NCI-H2196 treated with DMSO at 0.1 percent for 48 hours (cell line): ENCODE results near the gene FHIT.
A peak's percentile ranks its signal among the peaks of the same experiment; 100 is the strongest.

ENCODE experiments used
- DNase-seq: peaks from one replicate; lab custom pipeline; 2025; ENCODE audit not compliant: unreplicated experiment; lab: John Stamatoyannopoulos, UW

FHIT gene

DNA sequence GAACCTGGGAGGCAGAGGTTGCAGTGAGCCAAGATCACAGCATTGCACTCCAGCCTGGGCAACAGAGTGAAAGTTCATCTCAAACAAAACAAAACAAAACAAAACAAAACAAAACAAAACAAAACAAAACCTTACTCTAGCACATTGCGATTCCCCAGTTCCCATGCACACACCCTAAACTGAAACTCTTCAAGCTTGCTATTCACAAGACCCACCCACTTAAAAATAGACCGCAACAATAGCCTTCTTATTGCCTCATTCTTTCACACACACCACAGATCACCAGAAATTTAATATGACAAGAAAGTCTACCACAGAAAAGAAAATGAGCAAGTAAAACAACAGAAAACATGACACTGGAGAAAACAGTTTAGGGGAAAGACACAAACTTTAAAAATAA, 598.4 kb downstream of the FHIT start:
- DNase-seq: no peak

DNA sequence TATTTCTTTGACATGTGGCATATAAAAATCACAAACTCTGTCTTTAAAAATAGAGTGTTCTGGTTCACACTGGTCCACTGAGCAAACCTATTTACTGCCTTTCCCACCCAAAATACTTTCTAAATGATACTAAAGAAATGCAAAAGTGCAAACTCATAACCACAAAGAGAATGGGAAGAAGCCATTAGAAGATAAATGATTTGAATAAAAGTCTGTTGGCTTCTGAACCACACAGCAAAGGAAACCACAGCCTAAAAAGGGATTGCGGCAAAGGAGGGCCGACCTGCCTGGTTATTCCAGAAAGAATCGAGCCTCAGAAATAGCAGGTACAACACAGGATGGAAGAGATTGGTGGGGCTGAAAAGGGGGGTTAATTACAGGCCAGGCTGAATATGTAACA, 599.5 kb downstream of the FHIT start:
- DNase-seq: no peak

DNA sequence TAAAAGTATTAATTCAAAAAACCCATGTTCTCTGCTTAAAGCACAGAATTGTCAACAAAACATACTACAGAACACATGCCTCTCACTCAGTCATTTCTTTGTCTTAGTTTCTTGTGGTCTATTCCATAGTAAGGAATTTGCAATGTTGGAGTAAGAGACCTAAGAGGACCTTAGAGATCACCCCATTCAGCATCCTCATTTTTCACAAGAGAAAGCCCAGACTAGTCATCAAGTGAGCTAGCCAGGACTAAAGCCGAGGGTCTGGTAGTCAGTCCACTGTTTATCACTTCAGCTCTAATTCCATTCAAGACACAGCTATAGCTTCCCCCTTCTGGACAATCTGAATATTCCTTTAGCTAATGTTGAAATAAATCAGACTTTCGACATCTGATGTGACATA, 601.1 kb downstream of the FHIT start:
- no peak for DNase-seq

DNA sequence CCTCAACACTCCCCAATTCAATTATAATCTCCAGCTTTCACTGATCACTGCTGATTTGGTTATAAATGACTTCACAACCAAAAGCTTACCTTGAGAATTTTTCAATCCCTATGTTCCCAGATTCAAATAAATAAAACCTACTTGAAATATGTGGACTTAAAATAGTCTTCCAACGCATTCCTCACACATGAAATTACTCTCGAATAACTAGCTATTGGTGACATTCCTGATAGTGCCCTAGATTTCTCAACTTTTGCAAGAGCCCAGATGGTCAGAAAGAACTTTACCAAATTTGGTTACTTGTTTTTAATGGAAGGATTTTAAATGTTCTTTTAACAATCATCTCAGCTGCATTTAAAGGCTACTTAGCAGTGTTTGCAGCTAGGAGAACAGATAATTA, 605.5 kb downstream of the FHIT start:
- no peak for DNase-seq

DNA sequence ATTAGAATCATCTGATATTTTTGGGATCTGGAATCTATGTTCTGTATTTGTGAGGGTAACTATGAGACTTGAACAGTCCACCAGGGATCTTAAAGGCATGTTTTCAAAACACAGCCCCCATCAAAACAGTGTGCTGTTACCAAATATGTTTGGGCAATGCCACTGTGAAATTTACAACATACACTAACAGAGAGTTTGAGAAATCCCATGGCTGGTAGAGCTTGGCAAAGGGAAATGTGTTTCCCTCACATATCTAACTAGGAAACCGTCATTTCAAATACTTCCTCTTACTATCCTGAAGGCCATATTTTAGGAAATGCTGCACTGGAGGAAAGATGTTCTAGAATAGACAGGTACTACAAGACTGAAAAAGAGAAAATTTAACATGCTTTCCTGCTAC, 607.4 kb downstream of the FHIT start:
- DNase-seq: no peak

DNA sequence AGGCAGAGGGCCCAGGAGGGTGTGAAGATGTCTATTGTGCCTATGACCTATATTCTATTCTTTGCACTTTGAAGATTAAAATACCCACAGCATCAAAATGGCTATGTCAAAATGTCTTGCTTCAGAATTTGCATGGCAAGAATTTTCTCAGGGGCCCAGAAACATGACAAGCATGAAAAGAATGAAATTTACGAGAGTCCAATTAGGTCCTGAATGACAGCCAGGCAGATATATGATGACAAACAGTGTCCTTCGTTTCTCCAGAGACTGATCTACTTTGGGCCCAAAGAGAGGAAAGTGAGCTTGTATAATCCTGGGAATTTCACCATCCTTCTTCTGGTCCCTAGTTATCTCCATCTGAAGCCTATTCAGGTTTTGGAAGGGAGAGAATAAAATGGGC, 609.9 kb downstream of the FHIT start:
- no peak for DNase-seq

DNA sequence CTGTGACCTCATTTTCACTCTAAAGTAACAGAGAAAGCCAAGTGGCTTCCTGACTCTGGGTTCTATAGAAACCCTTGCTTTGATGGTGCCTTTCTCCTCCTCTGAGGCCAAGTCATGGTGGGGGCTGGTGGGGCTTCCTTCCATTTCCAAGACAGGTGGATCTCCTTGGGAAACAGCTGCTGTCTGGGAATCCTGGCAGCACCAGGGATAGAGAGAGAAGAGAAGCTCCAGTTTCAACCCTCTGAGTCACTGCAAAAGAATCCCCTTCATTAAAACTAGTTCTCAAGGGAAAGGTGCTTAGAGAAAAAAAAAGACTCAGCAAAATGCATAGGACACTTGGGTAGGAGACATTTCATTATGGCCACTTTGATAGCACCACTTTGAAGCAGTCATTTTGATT, 614.4 kb downstream of the FHIT start:
- no peak for DNase-seq

DNA sequence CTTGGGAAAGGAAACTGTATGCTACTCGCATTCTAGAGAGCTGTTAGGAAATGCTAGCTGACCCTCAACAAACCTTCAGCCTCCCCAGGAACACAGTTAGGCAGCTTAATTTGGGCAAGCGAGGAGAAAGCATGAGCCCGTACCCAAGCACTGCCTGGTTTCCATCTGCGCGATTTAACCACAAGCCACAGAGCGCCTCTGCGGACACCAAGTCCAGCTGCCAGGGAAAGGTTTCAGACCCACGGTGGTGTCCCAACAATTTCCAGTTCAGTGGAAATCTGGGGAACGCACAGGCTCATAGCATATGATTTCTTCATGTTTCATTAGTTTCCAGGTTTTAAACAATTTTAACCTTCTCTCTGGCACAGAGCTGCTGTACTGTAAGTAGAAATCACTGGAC, 617.6 kb downstream of the FHIT start:
- DNase-seq: no peak

DNA sequence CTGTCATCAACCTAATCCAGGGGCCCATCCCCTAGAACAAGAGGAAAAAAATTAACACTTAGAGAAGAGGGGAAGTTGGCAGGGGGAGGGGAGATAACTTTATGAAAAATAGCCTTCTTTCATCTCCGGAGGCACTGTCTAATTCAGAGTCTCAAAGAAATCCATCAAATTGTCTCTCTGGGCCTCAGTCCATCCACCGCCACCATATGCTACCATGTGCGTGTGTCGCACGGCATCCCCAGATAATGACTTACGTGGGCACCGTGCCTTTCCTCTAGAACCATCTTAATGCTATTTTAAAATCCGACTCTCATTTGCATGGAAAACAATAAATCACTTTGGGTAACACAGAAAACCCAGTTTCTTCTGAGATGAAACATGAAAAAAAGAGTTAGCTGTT, 619.7 kb downstream of the FHIT start:
- DNase-seq: no peak

DNA sequence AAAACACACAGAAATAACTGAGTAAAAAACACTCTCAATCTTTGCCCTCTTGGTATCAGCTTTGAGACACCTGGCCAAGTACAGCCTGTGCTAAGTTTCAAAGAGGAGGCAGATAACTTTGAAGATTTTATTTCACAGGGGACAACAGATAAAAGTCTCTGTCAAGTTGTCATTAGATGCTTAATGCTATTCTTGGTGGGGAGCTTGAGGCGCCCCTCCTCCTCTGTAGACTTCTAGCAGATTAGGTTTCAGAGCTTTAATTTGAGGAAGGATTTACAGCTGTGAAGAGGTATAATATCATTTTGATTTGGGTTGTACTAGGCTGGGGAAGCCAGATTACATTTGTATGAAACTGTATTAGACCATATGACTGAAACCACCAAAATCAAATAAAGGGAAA, 620.3 kb downstream of the FHIT start:
- no peak for DNase-seq

DNA sequence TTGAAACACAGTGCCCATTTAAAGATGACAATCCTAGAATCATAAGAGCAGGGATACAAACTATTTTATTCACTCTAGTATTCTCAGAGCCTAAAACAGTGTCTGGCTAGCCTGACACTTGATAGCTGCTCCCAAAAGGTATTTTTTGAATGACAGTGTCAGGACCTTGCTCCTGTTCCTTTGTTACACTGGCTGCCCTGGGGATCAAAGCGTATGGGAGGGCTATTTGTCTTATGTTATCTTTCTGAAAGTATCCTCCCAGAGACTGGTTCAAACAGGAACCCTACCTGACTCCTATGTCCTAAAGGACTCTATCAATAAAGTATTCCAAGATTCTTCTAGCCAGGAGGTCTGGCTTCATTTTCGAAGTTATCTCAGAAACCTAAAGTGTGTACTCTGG, 621.4 kb downstream of the FHIT start:
- no peak for DNase-seq

DNA sequence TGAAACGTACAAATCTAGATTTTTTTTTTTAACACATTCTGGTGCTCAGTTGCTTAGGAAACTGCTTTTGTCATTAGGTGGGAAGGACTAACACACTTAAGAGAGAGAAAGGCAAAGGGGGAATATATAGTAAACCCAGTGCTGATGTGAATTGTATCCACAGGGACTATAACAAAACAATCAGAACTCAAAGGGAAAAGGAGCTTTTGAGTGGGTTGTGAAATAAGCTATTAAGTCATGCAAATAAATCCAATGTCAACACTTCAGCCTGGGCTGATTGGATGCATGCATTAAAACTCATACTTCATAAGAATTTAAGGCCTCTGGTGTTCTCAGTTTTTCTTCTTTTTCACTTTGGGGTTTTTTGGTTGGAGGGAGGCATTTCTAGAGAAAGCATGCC, 628.9 kb downstream of the FHIT start:
- no peak for DNase-seq

DNA sequence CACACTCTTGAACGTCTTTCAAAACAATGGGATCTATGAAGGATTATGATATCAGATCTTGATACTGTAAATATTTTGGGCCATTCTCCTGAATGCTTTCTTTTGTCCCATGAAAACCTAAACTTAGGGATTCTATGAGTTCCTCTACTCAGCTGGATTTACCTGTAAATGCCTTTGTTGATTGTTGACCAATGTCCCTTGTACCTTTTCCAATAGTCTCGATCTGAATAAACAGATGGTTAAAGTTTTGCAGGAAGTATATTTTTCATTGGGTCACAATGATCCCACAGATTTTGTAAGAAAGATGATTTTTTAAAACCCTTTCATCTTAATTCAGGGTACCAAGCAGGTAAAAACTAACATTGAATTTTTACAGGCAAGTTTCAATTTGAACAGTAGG, 634.1 kb downstream of the FHIT start:
- DNase-seq: no peak

DNA sequence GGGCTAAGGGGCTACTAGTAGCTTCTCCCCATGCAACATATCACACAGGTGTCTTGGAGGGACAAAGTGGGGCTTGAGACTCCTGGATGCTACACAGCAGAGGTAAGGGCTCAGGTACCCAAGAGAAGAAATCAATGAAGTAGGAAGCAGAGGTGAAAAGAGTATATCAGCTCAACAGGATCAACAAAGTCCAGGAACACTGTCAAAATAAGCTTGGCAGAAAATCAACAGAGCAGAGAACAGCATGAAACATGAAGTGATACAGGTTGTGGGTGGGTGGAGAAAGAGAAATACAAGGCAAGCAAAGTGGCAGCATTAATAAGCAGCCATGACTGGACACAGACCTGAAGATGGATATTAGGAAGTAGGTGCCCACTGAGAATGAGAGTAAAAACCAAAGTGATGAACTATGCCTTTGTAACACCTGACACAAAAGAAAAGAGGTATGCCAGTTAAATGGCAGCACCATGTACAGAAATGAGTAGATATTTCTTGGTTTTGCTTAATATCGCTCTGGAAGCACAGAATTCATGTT, 637.4 kb downstream of the FHIT start:
- no peak for DNase-seq

DNA sequence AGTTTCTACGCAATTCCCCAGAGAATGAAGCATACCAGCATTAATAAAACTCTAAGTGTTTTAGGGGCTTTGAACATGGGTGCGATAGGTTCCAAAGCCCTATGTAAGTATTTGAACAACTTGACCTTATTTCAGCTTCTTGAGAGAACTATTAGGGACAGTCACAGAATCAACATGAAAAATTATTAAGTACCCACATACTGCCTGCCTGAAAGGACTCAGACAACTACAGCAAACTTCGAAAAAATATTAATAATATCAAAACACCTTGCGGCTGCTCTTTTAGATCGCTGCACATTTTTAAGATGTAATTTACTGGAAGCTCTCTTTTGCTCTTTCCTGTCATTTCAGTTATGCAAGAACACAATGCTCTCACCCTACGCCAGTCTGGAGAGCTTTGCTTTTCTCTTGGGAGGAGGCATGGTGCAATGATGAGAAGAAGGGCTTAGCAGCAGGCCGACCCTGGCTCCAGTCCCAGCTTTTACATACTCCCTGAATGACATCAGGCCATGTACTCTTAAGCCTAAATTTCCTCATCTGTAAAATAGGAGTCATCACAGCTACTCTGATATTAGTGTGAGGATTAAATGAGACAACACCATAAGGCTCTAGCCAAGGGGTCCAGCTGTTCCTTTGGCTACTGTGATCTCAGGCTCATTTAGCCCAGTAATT, 640.7 kb downstream of the FHIT start:
- peak; percentile 35 for DNase-seq

DNA sequence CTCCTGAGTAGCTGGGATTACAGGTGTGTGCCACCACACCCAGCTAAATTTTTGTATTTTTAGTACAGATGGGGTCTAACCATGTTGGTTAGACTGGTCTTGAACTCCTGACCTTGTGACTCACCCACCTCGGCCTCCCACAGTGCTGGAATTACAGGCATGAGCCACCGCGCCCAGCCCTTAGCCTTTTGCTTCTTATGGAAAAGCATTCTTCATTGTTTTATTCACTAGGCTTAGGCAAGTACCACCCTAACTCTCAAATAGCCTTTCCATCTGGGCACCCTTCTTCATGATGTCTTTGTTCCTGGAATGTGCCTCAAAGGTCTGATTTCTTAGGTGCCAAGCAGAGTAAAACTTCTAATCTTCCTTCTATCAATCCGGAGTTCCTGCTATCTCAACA, 641.8 kb downstream of the FHIT start:
- no peak for DNase-seq

DNA sequence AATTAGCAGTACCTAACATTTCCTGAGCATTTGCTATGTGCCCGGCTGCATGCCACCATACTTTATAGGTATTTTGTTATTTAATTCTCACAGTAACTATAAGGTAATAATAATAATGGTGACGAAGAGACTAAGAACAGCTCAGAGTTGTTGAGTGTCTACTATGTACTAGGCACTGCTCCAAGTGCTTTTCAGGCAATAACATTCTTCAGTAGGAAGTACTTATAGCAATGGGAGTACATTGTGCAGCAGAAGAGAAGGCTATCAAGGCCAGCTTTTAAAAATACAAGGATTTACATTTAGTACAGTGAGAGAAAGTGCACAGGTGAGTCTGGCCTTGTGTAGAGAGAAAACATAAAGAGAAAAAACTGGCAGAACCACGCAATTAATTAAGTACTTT, 647.4 kb downstream of the FHIT start:
- DNase-seq: no peak

DNA sequence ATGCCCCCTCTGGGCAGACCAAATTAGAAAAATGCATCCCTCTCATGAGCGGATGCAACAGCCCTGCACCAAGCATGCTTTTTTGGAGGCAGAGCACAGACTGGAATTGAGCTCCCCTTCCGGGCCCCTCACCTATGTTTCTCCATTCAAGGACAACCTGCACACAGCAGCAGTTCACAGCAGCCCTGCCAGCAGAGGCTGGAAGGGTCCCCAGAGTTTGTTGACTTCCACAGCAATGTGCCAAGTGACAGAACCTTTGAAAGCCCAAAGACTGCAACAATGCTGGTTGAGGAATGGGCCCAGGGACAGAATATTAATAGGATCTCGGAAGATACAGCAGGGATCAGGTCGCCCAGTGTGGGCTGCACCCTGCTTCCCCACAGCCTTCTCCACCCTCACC, 650.4 kb downstream of the FHIT start:
- DNase-seq: no peak

DNA sequence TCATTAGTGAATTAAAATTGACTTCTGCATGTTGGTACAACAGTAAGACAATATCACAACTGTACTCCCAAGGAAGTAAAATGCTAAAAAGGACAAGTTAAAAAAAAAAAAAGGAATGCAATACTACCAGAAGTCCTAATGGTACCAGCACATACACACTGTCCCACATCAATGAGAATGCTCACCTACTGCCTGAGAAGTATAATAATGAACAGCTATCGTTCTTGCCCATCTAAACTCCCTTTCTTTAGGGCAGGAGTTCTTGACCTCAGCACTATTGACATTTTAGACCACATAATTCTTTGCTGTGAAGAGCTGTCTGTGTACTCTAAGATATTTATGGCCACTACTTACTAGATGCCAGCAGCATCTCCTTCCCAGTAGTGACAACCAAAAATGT, 651.7 kb downstream of the FHIT start:
- no peak for DNase-seq

DNA sequence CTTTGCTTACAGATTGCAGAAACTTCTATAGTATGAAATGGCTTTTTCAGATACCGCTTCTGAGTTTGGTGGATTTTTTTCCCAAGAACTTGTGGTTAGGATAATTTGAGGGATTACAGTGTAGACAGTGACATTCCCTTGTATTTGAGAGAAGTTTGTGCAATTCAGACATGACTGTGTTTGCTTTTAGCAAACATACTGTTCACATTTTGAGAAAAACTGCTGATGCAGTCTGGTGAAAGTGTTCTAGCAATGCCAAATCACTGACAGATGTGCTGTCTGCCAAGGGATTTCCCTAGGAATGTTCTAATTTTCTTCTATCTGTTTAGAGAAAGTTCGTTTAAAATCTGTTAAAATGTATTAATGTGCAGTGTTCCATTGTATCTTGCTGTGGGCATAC, 652.6 kb downstream of the FHIT start:
- DNase-seq: no peak

DNA sequence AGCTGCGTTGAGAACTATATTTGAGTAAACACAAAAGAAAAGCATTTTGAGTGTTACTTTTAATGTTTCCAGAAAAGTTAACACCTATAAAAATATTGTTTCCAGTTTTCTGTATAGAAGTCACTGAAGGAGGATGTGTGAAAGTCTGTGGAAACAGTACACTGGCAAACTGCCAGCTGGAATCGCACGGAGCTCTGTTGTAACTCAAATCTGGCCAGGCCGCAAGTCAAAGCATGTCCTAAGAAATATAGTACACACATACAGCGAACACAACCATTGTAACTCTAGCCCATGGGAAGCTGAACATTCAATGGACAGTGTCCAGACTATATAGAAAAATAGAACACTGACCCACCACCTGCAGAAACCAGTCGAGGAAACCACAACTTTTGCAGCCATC, 657.2 kb downstream of the FHIT start:
- peak; percentile 3 for DNase-seq

DNA sequence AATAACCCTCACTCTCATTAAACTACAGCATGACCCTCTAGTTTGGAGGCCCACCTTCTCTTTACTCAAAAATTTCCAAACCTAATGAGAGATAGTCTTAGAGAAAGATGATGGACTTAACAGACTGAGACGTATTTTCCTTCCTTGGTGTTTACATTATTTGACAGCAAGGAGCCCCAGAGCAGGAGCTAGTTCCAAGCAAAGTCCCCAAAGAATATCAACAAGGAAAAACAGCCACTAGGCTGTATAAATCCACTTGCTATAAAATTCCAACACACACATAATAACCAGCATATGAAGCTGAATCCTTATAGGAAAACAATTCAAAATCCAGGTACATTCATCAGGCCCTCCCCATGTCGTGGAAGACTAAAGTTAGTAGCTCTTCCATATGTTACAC, 660.0 kb downstream of the FHIT start:
- no peak for DNase-seq

DNA sequence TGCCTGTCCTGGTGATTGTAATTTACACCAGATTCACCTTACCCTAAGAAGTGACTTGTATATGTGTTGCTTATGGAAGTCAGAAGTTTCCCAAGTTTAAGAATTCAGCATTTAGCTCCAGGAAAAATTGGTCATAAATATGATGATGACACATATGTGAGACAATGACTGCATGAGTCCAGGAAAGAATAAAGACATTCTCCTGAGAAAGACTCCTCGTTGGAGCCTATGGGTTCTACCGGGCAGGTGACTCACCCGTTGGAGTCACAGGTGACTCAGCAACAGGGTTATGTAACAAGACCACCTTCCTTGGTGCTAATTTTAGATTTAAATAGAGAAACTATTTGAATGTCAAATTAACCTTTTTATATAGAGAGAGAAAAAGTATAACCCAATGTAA, 662.4 kb downstream of the FHIT start:
- DNase-seq: no peak
